GM10266 (cell line): ENCODE results near the gene EMP3.

Experiments
- DNase-seq: peaks from one replicate; pipeline ENCODE4 v3.0.0; 2012; ENCODE audit errors: extremely low spot score
- TF ChIP-seq, protein P1 (sequence below): IDR thresholded peaks from 2 replicates; pipeline ENCODE4 v1.5.1; 2012; ENCODE audit warnings: mild to moderate bottlenecking, low read depth; ENCODE audit not compliant: control insufficient read depth, insufficient read depth; ENCODE audit errors: missing control alignments

The EMP3 gene

DNA sequence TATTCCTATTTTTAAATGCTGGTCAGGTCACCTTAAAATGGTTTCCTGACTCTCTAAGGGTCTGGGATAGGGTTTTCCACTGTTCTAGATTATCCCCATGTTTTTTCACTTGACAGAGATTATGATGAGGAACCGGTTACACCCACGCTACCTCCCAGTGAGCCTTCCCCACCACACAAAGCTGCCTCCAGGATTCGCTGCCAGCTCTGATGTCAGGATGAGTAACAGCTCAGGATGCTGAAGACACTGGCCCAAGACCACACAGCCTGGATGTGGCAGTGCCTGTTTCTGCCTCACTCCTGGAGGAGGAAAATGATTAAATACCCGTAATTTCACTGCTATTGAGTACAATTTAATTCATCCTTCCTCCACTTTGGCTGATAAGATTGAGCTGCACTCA, 32.6 kb upstream of the EMP3 start:
- no peak for DNase-seq

DNA sequence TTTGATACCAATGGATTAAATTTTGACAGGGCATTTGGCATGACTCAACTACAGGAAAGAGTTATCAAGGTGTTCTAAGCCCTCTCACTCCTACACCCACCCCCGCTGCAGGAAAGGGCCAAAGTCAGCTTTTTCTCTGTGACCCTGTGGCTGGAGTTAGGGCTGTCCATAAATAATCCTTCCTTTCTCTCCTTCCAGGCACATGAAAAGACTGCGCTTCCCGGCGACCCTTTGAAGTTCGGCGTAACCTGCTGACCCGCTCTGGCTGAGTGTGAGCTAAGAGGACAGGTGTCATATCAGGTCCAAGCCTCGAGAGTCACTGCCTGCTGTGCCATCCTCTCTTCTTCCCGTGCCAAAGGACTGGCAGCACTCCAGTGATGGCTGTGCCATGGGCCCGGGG, 29.9 kb upstream of the EMP3 start:
- DNase-seq: no peak
- TF ChIP-seq, protein P1, sequence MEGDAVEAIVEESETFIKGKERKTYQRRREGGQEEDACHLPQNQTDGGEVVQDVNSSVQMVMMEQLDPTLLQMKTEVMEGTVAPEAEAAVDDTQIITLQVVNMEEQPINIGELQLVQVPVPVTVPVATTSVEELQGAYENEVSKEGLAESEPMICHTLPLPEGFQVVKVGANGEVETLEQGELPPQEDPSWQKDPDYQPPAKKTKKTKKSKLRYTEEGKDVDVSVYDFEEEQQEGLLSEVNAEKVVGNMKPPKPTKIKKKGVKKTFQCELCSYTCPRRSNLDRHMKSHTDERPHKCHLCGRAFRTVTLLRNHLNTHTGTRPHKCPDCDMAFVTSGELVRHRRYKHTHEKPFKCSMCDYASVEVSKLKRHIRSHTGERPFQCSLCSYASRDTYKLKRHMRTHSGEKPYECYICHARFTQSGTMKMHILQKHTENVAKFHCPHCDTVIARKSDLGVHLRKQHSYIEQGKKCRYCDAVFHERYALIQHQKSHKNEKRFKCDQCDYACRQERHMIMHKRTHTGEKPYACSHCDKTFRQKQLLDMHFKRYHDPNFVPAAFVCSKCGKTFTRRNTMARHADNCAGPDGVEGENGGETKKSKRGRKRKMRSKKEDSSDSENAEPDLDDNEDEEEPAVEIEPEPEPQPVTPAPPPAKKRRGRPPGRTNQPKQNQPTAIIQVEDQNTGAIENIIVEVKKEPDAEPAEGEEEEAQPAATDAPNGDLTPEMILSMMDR: no peak

More for the DNA sequence above, 32.6 kb upstream of the EMP3 start:
- TF ChIP-seq, protein P1: no peak

DNA sequence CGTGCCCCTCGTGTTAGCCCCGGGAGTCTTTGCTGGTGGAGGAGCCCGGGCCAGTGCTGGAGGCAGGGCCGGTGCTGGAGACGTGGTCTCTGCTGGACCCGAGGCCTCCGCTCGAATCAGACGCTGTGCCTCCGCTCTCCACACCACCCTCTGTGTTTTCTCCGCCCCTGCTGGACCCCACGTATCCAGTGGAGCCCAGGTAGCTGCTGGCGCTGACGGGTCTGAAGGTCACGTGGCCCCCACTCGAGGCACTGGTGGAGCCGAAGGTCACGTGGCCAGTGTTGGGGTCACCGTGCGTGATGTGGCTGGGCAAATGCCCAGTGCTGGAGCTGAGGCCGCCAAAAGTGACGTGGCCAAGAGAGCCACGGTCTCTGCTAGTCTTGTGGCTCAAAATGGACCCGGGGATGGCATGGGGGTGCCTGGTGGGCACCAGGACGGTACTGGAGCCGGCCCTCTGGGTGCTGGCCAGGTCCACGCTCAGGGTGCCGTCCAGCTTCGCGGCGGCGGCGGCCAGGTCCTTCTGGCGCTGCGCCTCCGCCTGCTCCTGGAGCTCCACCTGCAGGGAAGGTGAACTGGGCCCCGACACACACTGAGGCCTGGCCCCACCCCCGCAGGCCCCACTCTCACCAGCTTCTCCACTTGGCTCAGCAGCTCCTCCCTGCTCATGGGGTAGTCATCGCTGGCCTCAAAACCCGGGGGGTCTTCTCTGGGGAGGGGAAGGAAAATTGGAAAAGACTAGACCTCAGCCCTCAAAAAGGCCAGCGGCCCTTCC, 28.2 kb upstream of the EMP3 start:
- TF ChIP-seq, protein P1: no peak
- no peak for DNase-seq

DNA sequence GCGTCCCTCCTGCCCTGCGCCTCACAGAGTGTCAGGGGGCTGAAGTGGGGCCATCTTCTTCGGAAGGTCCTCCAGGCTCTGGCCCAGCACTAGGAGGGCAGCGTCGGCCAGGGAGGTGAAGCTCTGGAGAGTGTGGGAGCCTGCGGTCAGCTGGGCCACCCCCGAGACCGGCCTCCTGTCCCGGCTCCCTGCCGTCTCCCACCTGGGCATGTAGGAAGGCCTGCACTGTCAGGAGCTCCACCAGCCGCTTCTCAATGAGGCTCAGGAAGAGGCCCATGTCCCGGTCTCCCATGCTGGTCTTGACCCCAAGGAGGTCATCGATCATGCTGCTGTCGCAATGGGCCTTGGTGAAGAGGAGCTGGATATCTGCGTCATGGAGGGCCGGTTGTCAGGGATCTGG, 27.4 kb upstream of the EMP3 start:
- TF ChIP-seq, protein P1: no peak
- no peak for DNase-seq

DNA sequence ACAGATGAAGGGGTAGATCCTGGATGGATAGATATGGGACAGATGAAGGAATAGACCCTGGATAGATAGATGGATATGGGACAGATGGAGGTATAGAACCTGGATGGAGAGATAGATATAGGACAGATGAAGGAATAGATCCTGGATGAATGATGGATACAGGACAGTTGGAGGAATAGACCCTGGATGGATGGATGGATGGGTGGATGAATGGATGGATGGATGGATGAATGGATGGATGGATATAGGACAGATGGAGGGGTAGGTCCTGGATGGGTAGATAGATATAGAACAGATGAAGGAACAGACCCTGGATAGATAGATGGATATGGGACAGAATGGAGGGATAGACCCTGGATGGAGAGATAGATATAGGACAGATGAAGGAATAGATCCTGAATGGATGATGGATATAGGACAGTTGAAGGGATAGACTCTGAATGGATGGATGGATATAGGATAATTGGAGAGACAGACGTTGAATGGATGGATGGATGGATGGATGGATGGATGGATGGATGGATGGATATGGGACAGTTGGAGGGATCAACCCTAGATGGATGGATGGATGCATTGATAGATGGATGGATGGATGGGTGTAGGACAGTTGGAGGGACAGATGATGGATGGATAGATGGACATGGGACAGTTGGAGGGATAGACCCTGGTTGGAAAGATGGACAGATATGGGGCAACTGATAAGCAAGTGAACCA, 23.3 kb upstream of the EMP3 start:
- no peak for DNase-seq
- TF ChIP-seq, protein P1: no peak

DNA sequence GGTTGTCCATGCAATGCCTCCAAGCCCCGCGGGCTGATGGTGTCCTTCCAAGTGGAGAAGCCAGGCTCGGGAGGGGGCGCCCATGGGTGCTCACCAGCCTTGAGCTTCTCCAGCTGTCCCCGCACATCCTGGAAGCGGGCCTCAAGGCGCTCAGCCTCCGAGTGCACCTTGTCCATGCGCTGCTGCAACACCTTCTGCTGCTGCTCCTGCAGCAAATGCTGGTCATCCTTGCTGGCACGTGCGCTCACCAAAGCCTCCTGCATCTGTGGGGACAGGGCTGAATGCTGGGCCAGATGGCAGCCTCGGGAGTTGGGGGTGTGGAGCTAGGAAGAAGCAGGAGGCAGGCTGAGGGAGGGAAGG, 22.8 kb upstream of the EMP3 start:
- no peak for DNase-seq
- TF ChIP-seq, protein P1: no peak

DNA sequence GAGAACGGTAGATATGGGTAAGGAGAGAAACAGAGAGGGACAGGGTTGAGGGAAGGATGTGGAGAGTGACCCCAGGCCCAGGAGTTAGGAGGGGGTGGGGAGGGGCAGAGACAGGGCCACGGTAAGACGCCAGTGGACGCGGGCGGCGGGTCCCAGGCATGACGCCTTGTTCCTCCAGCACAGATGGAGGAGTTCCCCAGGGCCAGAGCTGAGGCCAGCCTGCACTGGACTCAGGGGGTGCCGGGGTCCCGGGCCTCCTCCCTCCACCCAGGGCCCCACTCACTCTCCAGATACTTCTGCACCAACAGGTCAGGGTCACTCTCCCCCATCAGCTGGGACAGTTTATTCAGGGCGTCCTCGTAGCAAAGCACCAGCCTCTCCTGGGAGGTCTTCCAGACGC, 22.0 kb upstream of the EMP3 start:
- TF ChIP-seq, protein P1: no peak
- DNase-seq: no peak
